K562 (cell line): Measurements from ENCODE around the gene CEND1. TPM values are rescaled to one million over a fixed set of nuclear protein-coding genes. Genes with fewer than 3 reads are reported as not detected.

ENCODE experiments used
- CBX8 ChIP-seq: fragments of 200-600 bp; sonication (generic); IDR thresholded peaks from 2 replicates; pipeline ENCODE4 v1.6.1; 2012; ENCODE audit warnings: borderline replicate concordance, mixed run types, low read depth, mild to moderate bottlenecking, moderate library complexity, mixed read lengths, low read length, control low read depth, inconsistent platforms; ENCODE audit not compliant: poor library complexity, severe bottlenecking; ENCODE audit errors: extremely low read depth
- HNRNPL ChIP-seq: fragments of 200-400 bp; formaldehyde crosslinking; IDR thresholded peaks from 2 replicates; pipeline ENCODE4 v1.6.1; 2017; ENCODE audit warnings: low read depth, mild to moderate bottlenecking, low read length
- MAFK ChIP-seq: IDR thresholded peaks from 2 replicates; pipeline ENCODE4 v1.6.1; 2011; ENCODE audit warnings: low read length, improper control_type of control experiment
- NFATC3 ChIP-seq: fragments of 450-650 bp; IDR thresholded peaks from 2 replicates; pipeline ENCODE4 v1.6.1; 2017; ENCODE audit warnings: mild to moderate bottlenecking
- POLR2AphosphoS5 ChIP-seq: IDR thresholded peaks from 2 replicates; pipeline ENCODE4 v1.6.1; 2011; ENCODE audit warnings: mild to moderate bottlenecking, low read depth, low read length, moderate library complexity; ENCODE audit not compliant: control insufficient read depth, insufficient read depth
- PURB ChIP-seq: sonication (generic); formaldehyde crosslinking; IDR thresholded peaks from 2 replicates; pipeline ENCODE4 v1.9.0; 2021; ENCODE audit warnings: low read depth, mild to moderate bottlenecking, missing genetic modification reagents
- RAD21 ChIP-seq, 2 experiments: fragments of 250-450 bp in 1 of 2; fragments of 450-650 bp in 1 of 2; sonication (Bioruptor Pico) in 1 of 2; formaldehyde crosslinking in 1 of 2; IDR thresholded peaks in 1 of 2; conservative IDR thresholded peaks in 1 of 2; 2 replicates each; pipeline versions ENCODE4 v1.4.0 to v1.8.0; 2020 to 2022; ENCODE audit warnings: mild to moderate bottlenecking in 2 of 2, moderate library complexity in 1 of 2
- SMAD4 ChIP-seq: fragments of 250-450 bp; sonication (Bioruptor Pico); conservative IDR thresholded peaks from 2 replicates; pipeline ENCODE4 v1.8.0; 2021; ENCODE audit warnings: inconsistent platforms, mild to moderate bottlenecking, moderate library complexity
- SRSF1 ChIP-seq: fragments of 200-400 bp; formaldehyde crosslinking; IDR thresholded peaks from 2 replicates; pipeline ENCODE4 v1.6.1; 2017; ENCODE audit warnings: mild to moderate bottlenecking, low read depth, low read length, moderate library complexity
- TAF15 ChIP-seq: fragments of 200-400 bp; formaldehyde crosslinking; IDR thresholded peaks from 2 replicates; pipeline ENCODE4 v1.6.1; 2017; ENCODE audit warnings: mild to moderate bottlenecking, low read depth, low read length, moderate library complexity
- TAF7 ChIP-seq: fragments of 450-650 bp; IDR thresholded peaks from 2 replicates; pipeline ENCODE4 v1.6.1; 2016; ENCODE audit warnings: missing genetic modification characterization, missing compliant biosample characterization
- ZBED1 ChIP-seq: IDR thresholded peaks from 2 replicates; pipeline ENCODE4 v1.6.1; 2014
- ZEB2 ChIP-seq: fragments of 450-650 bp; IDR thresholded peaks from 2 replicates; pipeline ENCODE4 v1.6.1; 2016
- ZNF146 ChIP-seq: IDR thresholded peaks from one replicate; pipeline ENCODE4 v1.6.1; 2018; ENCODE audit warnings: missing compliant biosample characterization; ENCODE audit not compliant: unreplicated experiment
- ZNF696 ChIP-seq: fragments of 250-450 bp; sonication (Bioruptor Pico); conservative IDR thresholded peaks from 2 replicates; pipeline ENCODE4 v1.4.0; 2020; ENCODE audit warnings: mild to moderate bottlenecking, moderate library complexity
- polyA plus RNA-seq, 8 experiments: library from polyadenylated mRNA; depleted of rRNA in 4 of 8; stranded (reverse) in 5 of 8; unstranded in 3 of 8; fragments of >200 nt; fragmentation: Nextera tagmentation in 2 of 8; fragmentation: Illumina TruSeq in 1 of 8; extraction: Ambion mirVana in 2 of 8; extraction: Trizol in 1 of 8; gene quantifications; 2 replicates each; pipeline versions ENCODE4 v1.2.1 to v1.2.3, GENCODE V29; 2011 to 2014; ENCODE audit warnings: inconsistent platforms in 1 of 8, missing spikeins in 1 of 8
- total RNA-seq, 7 experiments: library from RNA; depleted of rRNA in 6 of 7; stranded (reverse); fragments of >200 nt in 6 of 7; fragmentation: Illumina TruSeq in 2 of 7; extraction: Trizol in 2 of 7; gene quantifications; 2 replicates each; pipeline versions ENCODE4 v1.2.1 to v1.2.3, GENCODE V29; 2011 to 2021; ENCODE audit warnings: low replicate concordance in 1 of 7
- TF ChIP-seq, protein P1 (sequence below), 2 experiments: fragments of 200-800 bp in 1 of 2; sonication (Bioruptor generic) in 1 of 2; sonication (generic) in 1 of 2; formaldehyde crosslinking in 1 of 2; IDR thresholded peaks in 1 of 2; conservative IDR thresholded peaks in 1 of 2; 2 replicates each; pipeline versions ENCODE4 v1.5.0 to v1.6.1; 2016 to 2020; ENCODE audit warnings: missing compliant biosample characterization in 1 of 2, missing genetic modification characterization in 1 of 2, missing genetic modification reagents in 1 of 2
- TF ChIP-seq, protein P2 (sequence below): sonication (generic); formaldehyde crosslinking; IDR thresholded peaks from 2 replicates; pipeline ENCODE4 v1.8.1; 2022; ENCODE audit warnings: missing genetic modification reagents
- TF ChIP-seq, protein P3 (sequence below): fragments of 450-650 bp; formaldehyde crosslinking; IDR thresholded peaks from 2 replicates; pipeline ENCODE4 v1.4.0; 2022; ENCODE audit warnings: mild to moderate bottlenecking, moderate library complexity
- TF ChIP-seq, protein P4 (sequence below): fragments of 250-450 bp; sonication (Bioruptor Pico); IDR thresholded peaks from 2 replicates; pipeline ENCODE4 v1.4.0; 2020; ENCODE audit warnings: mild to moderate bottlenecking

Gene CEND1
- total and polyA plus RNA-seq, 9 of the 15 experiments (the other 6 are each of a cell fraction or from before 2014, with no cell fraction given) = 0.13 to 0.18 (median 0.16) TPM; not detected in 6

DNA sequence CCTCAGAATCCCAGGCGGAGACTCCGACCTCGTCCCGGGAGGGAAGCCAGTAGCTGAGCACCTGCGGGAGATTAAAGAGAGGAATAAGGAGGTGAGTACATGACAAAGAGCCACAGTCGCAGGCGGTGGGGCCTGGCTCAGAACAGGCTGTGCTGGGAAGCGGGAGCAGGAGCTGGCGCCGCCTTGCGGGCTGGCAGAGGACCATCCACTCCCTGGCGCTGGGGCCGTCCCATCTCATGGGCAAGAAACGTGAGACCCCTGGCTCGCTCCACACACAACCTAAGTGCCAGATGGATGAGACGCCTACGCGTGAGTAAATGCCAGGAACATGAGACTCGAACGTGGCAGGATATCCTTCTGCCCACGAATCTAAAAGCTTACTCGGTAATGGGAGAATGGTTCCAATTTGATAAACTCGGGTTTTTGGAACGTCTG, 6.3 kb downstream of the CEND1 start (continued):
- TF ChIP-seq, protein P1, sequence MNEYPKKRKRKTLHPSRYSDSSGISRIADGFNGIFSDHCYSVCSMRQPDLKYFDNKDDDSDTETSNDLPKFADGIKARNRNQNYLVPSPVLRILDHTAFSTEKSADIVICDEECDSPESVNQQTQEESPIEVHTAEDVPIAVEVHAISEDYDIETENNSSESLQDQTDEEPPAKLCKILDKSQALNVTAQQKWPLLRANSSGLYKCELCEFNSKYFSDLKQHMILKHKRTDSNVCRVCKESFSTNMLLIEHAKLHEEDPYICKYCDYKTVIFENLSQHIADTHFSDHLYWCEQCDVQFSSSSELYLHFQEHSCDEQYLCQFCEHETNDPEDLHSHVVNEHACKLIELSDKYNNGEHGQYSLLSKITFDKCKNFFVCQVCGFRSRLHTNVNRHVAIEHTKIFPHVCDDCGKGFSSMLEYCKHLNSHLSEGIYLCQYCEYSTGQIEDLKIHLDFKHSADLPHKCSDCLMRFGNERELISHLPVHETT (CRISPR knock-in tag; conservative IDR thresholded peaks at IDR 0.05 in 1 of 2, IDR thresholded peaks at IDR 0.05 in 1 of 2) = no peak
- no peak for TF ChIP-seq HNRNPL
- no peak for TF ChIP-seq TAF15
- no peak for TF ChIP-seq PURB (CRISPR knock-in tag)
- TF ChIP-seq, protein P2, sequence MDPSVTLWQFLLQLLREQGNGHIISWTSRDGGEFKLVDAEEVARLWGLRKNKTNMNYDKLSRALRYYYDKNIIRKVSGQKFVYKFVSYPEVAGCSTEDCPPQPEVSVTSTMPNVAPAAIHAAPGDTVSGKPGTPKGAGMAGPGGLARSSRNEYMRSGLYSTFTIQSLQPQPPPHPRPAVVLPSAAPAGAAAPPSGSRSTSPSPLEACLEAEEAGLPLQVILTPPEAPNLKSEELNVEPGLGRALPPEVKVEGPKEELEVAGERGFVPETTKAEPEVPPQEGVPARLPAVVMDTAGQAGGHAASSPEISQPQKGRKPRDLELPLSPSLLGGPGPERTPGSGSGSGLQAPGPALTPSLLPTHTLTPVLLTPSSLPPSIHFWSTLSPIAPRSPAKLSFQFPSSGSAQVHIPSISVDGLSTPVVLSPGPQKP (CRISPR knock-in tag) = no peak
- no peak for TF ChIP-seq NFATC3
- no peak for TF ChIP-seq ZNF696
- no peak for TF ChIP-seq CBX8
- no peak for TF ChIP-seq POLR2AphosphoS5
- no peak for TF ChIP-seq SMAD4 (CRISPR knock-in tag)
- TF ChIP-seq TAF7 (tag) = no peak
- TF ChIP-seq ZEB2 = no peak
- TF ChIP-seq, protein P3, sequence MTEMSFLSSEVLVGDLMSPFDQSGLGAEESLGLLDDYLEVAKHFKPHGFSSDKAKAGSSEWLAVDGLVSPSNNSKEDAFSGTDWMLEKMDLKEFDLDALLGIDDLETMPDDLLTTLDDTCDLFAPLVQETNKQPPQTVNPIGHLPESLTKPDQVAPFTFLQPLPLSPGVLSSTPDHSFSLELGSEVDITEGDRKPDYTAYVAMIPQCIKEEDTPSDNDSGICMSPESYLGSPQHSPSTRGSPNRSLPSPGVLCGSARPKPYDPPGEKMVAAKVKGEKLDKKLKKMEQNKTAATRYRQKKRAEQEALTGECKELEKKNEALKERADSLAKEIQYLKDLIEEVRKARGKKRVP = no peak
- TF ChIP-seq ZNF146 (CRISPR knock-in tag) = no peak
- TF ChIP-seq MAFK = no peak
- no peak for TF ChIP-seq ZBED1
- TF ChIP-seq, protein P4, sequence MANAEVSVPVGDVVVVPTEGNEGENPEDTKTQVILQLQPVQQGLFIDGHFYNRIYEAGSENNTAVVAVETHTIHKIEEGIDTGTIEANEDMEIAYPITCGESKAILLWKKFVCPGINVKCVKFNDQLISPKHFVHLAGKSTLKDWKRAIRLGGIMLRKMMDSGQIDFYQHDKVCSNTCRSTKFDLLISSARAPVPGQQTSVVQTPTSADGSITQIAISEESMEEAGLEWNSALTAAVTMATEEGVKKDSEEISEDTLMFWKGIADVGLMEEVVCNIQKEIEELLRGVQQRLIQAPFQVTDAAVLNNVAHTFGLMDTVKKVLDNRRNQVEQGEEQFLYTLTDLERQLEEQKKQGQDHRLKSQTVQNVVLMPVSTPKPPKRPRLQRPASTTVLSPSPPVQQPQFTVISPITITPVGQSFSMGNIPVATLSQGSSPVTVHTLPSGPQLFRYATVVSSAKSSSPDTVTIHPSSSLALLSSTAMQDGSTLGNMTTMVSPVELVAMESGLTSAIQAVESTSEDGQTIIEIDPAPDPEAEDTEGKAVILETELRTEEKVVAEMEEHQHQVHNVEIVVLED = no peak
- TF ChIP-seq RAD21 (CRISPR knock-in tag; conservative IDR thresholded peaks at IDR 0.05 in 1 of 2, IDR thresholded peaks at IDR 0.05 in 1 of 2) = peak in 1 of 2 experiments; percentile 38; a peak in 1 of 4 replicates
- no peak for TF ChIP-seq SRSF1
